GM13976 (cell line): ENCODE measurements around the gene ZNF566.

Experiments
- DNase-seq: peaks from one replicate; pipeline ENCODE4 v3.0.0; 2012; ENCODE audit warnings: low spot score
- CTCF ChIP-seq: IDR thresholded peaks from 2 replicates; pipeline ENCODE4 v1.5.1; 2012; ENCODE audit warnings: borderline replicate concordance, mild to moderate bottlenecking; ENCODE audit not compliant: insufficient read depth; ENCODE audit errors: extremely low read depth, missing control alignments, control extremely low read depth
- in situ Hi-C: fragments of 300-500 bp; cut with MboI; formaldehyde crosslinking; loops from one replicate; pipeline ENCODE4 v1.12.0; 2022; ENCODE audit warnings: low sequenced_read_pairs, mixed read lengths, inconsistent platforms; ENCODE audit not compliant: unreplicated experiment

Gene ZNF566

GRCh38 chr19:36489118-36489919 is at the start of gene ZNF566:
ZNF566 (minus strand) TSS chr19:36489561; CDS start chr19:36476557, 13,004 bp downstream.
- TF ChIP-seq CTCF: no peak
- in situ Hi-C loops: loop anchor here (25.0 kb wide), 1 partner anchor 277 kb away; the partner anchor contains the start of genes ZNF146 and ZNF565
- peak; percentile 96 for DNase-seq

DNA sequence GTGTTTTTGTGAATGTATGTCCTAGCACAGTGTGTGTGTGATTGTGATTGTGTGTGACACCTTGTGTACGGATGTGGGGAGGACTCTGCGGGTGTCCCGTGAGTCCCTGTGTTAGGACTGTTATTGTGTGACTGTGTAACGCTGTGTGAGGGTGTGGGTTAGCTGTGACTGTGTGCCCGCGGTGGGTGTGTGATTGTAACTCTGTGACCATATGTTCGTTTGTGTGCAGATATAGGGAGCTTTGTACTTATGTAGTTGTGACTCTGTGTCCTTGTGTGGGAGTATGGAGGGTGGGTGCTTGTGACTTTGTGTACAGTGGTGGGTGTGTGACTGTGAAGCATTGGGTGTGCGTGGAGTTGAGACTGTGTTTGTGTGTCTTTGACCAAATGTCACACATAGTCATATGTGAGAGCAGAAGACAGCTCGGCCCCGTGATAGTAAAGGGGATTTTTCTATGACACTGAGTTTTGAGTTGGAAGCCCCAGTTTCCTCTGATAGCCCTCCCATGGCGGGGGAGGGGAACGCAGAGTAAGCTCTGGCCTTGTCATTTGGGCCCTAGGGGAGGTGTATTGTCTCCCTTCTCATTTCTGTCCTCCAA is 39.7 kb upstream of the ZNF566 start:
- no peak for TF ChIP-seq CTCF
- DNase-seq: peak; percentile 58
- in situ Hi-C loops: no loop called here

- peak; percentile 95 for DNase-seq
- in situ Hi-C loops: no loop called here
- no peak for TF ChIP-seq CTCF
Observed at GRCh38 chr19:36528194-36528920, 39.0 kb upstream of the ZNF566 start, which contains the start of gene ZNF260. ZNF260 (minus strand) TSS chr19:36528271; CDS start chr19:36515238, 13,033 bp downstream.

GRCh38 chr19:36527873-36528193 is 38.5 kb upstream of the ZNF566 start:
- TF ChIP-seq CTCF: no peak
- no peak for DNase-seq
- in situ Hi-C loops: no loop called here

GRCh38 chr19:36527341-36527740 is 38.0 kb upstream of the ZNF566 start:
- DNase-seq: peak; percentile 22
- no peak for TF ChIP-seq CTCF
- in situ Hi-C loops: no loop called here

- in situ Hi-C loops: no loop called here
- no peak for TF ChIP-seq CTCF
- no peak for DNase-seq
Observed at GRCh38 chr19:36526581-36526980, 37.2 kb upstream of the ZNF566 start.
